K562 (cell line): Measurements from ENCODE around the gene GIMAP7. TPM values are rescaled to one million over a fixed set of nuclear protein-coding genes. Genes with fewer than 3 reads are reported as not detected.

Experiments
- ATAC-seq: fragments of 200-7000 bp; cut with Tn5 transposase; 3 replicates; pipeline ENCODE4 v1.9.1; 2020; ENCODE audit warnings: moderate library complexity
- BruUV-seq: library from RNA; stranded (reverse); fragments of 400-500 nt; replicated peaks from 2 replicates; lab custom pipeline; 2021; lab: Mats Ljungman, UMichigan
- CTCF ChIA-PET: fragments of 300-600 bp; formaldehyde crosslinking; extraction: SDS; loops from one replicate; lab custom pipeline; 2021; ENCODE audit warnings: low intra/inter-chr PET ratio; lab: Yijun Ruan, JAX
- POLR2A ChIA-PET: fragments of 300-600, 350-650 bp; sonication (Branson Sonifier 250); formaldehyde crosslinking; extraction: SDS; loops from one replicate; lab custom pipeline; 2021; ENCODE audit warnings: antibody characterized with exemption, inconsistent platforms; lab: Yijun Ruan, JAX
- DNase-seq, 4 experiments: peaks; one replicate each; pipeline versions ENCODE4 v3.0.0 to v3.0.0-alpha.2; 2011 to 2018; ENCODE audit warnings: low spot score in 3 of 4, mixed read lengths in 3 of 4; ENCODE audit errors: extremely low read depth in 1 of 4
- FAIRE-seq: peaks from 2 replicates; lab custom pipeline; 2011; peaks lifted over from hg19 to GRCh38; lab: Jason Lieb, UNC
- H2AFZ ChIP-seq: 2 replicates; pipeline ENCODE4 v1.6.0; 2011; ENCODE audit warnings: low read depth, low read length, control low read depth, inconsistent platforms
- H3K27ac ChIP-seq: fragments of 200-600 bp; 3 replicates; pipeline ENCODE4 v1.8.0; 2011; ENCODE audit warnings: low read depth, mild to moderate bottlenecking, control low read depth, inconsistent platforms, low read length, moderate library complexity, mixed read lengths; ENCODE audit errors: extremely low read depth
- H3K27me3 ChIP-seq, 2 experiments: fragments of 300-600 bp in 1 of 2; 2 replicates in 1 of 2; 3 replicates in 1 of 2; pipeline versions ENCODE4 v1.6.0 to v1.8.0; 2011; ENCODE audit warnings: inconsistent platforms in 2 of 2, low read length in 2 of 2, mild to moderate bottlenecking in 1 of 2, mixed read lengths in 1 of 2, moderate library complexity in 1 of 2; ENCODE audit not compliant: control insufficient read depth in 2 of 2, insufficient read depth in 2 of 2
- H3K36me3 ChIP-seq: fragments of 300-600 bp; 3 replicates; pipeline ENCODE4 v1.8.0; 2011; ENCODE audit warnings: mild to moderate bottlenecking, low read length, inconsistent platforms; ENCODE audit not compliant: control insufficient read depth, insufficient read depth
- H3K4me1 ChIP-seq, 2 experiments: fragments of 200-600 bp in 1 of 2; replicated peaks in 1 of 2; 2 replicates in 1 of 2; 3 replicates in 1 of 2; pipeline versions ENCODE4 v1.5.1 to v1.8.0; 2011; ENCODE audit warnings: inconsistent platforms in 2 of 2, low read length in 2 of 2, mild to moderate bottlenecking in 1 of 2, mixed read lengths in 1 of 2, moderate library complexity in 1 of 2; ENCODE audit not compliant: control insufficient read depth in 2 of 2, insufficient read depth in 2 of 2
- H3K4me2 ChIP-seq: 2 replicates; pipeline ENCODE4 v1.6.1; 2011; ENCODE audit warnings: low read length, control low read depth, inconsistent platforms, mixed read lengths; ENCODE audit not compliant: insufficient read depth
- H3K4me3 ChIP-seq: fragments of 200-600 bp; sonication (generic), shearing (Covaris generic); 2 replicates; pipeline ENCODE4 v1.5.1; 2016; ENCODE audit warnings: control low read depth, inconsistent platforms
- H3K79me2 ChIP-seq: fragments of 200-600 bp; 3 replicates; pipeline ENCODE4 v1.8.0; 2011; ENCODE audit warnings: low read length, inconsistent platforms; ENCODE audit not compliant: control insufficient read depth, insufficient read depth
- H3K9ac ChIP-seq, 2 experiments: 2 replicates each; pipeline versions ENCODE4 v1.6.0 to v1.6.1; 2011; ENCODE audit warnings: low read depth in 2 of 2, low read length in 2 of 2, control low read depth in 1 of 2, inconsistent platforms in 1 of 2, mild to moderate bottlenecking in 1 of 2, mixed read lengths in 1 of 2; ENCODE audit not compliant: insufficient read depth in 1 of 2
- H3K9me1 ChIP-seq: one replicate; pipeline ENCODE4 v1.6.0; 2011; ENCODE audit warnings: inconsistent platforms, mild to moderate bottlenecking, low read length, moderate library complexity; ENCODE audit not compliant: control insufficient read depth, insufficient read depth
- H3K9me3 ChIP-seq: replicated peaks from 2 replicates; pipeline ENCODE4 v1.5.1; 2011; ENCODE audit warnings: low read depth, low read length, inconsistent platforms; ENCODE audit not compliant: control insufficient read depth, insufficient read depth
- H4K20me1 ChIP-seq: replicated peaks from 2 replicates; pipeline ENCODE4 v1.6.1; 2011; ENCODE audit warnings: low read length, inconsistent platforms, mixed read lengths; ENCODE audit not compliant: control insufficient read depth, insufficient read depth
- CTBP1 ChIP-seq: fragments of 450-650 bp; IDR thresholded peaks from 2 replicates; pipeline ENCODE4 v1.6.1; 2016; ENCODE audit warnings: borderline replicate concordance
- FOXP4 ChIP-seq: sonication (generic); formaldehyde crosslinking; IDR thresholded peaks from 2 replicates; pipeline ENCODE4 v1.8.0; 2022; ENCODE audit warnings: mild to moderate bottlenecking, missing genetic modification reagents, borderline replicate concordance
- HDAC2 ChIP-seq: fragments of 450-650 bp; IDR thresholded peaks from 2 replicates; pipeline ENCODE4 v1.6.1; 2016; ENCODE audit warnings: mild to moderate bottlenecking
- MCM7 ChIP-seq, 2 experiments: fragments of 450-650 bp; IDR thresholded peaks; 2 replicates each; pipeline ENCODE4 v1.6.1; 2016 to 2018
- YBX1 ChIP-seq: fragments of 450-650 bp; IDR thresholded peaks from 2 replicates; pipeline ENCODE4 v1.7.1; 2016; ENCODE audit warnings: mild to moderate bottlenecking
- ZC3H8 ChIP-seq: fragments of 450-650 bp; IDR thresholded peaks from 2 replicates; pipeline ENCODE4 v1.6.1; 2017
- ZNF224 ChIP-seq: sonication (generic); formaldehyde crosslinking; IDR thresholded peaks from 2 replicates; pipeline ENCODE4 v1.8.0; 2022; ENCODE audit warnings: mild to moderate bottlenecking, missing genetic modification reagents
- ZNF408 ChIP-seq: fragments of 250-450 bp; sonication (Bioruptor Pico); IDR thresholded peaks from 2 replicates; pipeline ENCODE4 v1.4.0; 2020; ENCODE audit warnings: low read depth, mild to moderate bottlenecking, moderate library complexity
- ZNF41 ChIP-seq: fragments of 250-450 bp; sonication (Bioruptor Pico); conservative IDR thresholded peaks from 2 replicates; pipeline ENCODE4 v1.4.0; 2020; ENCODE audit warnings: mild to moderate bottlenecking
- WGBS: fragments of 100-300 bp; shearing (Covaris generic); methylation state at CpG from one replicate; pipeline ENCODE4 v1.1.6; 2016; ENCODE audit warnings: low coverage, mixed read lengths; ENCODE audit not compliant: insufficient coverage; ENCODE audit errors: missing lambda C conversion rate; 5-methylcytosine and 5-hydroxymethylcytosine counted together
- in situ Hi-C: fragments of 300-500 bp; cut with MboI; formaldehyde crosslinking; loops from 4 replicates; pipeline ENCODE4 v1.15.0; 2018; ENCODE audit warnings: inconsistent platforms, mixed read lengths
- intact Hi-C: fragments of 100-400 bp; cut with micrococcal nuclease; formaldehyde crosslinking; loops from 2 replicates; pipeline ENCODE4 v1.14.2; 2022
- polyA plus RNA-seq, 8 experiments: library from polyadenylated mRNA; depleted of rRNA in 4 of 8; stranded (reverse) in 5 of 8; unstranded in 3 of 8; fragments of >200 nt; fragmentation: Nextera tagmentation in 2 of 8; fragmentation: Illumina TruSeq in 1 of 8; extraction: Ambion mirVana in 2 of 8; extraction: Trizol in 1 of 8; gene quantifications; 2 replicates each; pipeline versions ENCODE4 v1.2.1 to v1.2.3, GENCODE V29; 2011 to 2014; ENCODE audit warnings: inconsistent platforms in 1 of 8, missing spikeins in 1 of 8
- total RNA-seq, 7 experiments: library from RNA; depleted of rRNA in 6 of 7; stranded (reverse); fragments of >200 nt in 6 of 7; fragmentation: Illumina TruSeq in 2 of 7; extraction: Trizol in 2 of 7; gene quantifications; 2 replicates each; pipeline versions ENCODE4 v1.2.1 to v1.2.3, GENCODE V29; 2011 to 2021; ENCODE audit warnings: low replicate concordance in 1 of 7

The GIMAP7 gene
- total and polyA plus RNA-seq, 9 of the 15 experiments (the other 6 are each of a cell fraction or from before 2014, with no cell fraction given) = 0.42 TPM; not detected in 8

- Histone ChIP-seq H3K9me3 (no peaks in the 10 kb centered on the region), H3K9me1 (no peaks in the 10 kb centered on the region), H3K4me2 (no peak overlapping the region), H4K20me1 (no peaks in the 10 kb centered on the region), H3K4me1 (no peaks in the 10 kb centered on the region), H3K9ac (no peak overlapping the region), H3K27ac (no peak overlapping the region), H2AFZ (no peak overlapping the region), H3K4me3 (no peak overlapping the region), H3K79me2 (no peaks in the 10 kb centered on the region), H3K36me3 (no peaks in the 10 kb centered on the region), H3K27me3 (peaks cover 2 to 9% of the 10 kb centered on the region in 2 experiments; a peak in 1 of 5 replicates)
- no peak for TF ChIP-seq ZNF41
- TF ChIP-seq HDAC2 = no peak
- TF ChIP-seq ZC3H8 = no peak
- no peak for TF ChIP-seq FOXP4
- CTCF ChIA-PET = no interaction called here
- BruUV-seq = no TSS peak
- FAIRE-seq (no peak), ATAC-seq (no peak), DNase-seq (no peak)
- in situ Hi-C loops = no loop called here
- POLR2A ChIA-PET = no interaction called here
- intact Hi-C loops = no loop called here
These were observed 12.2 kb upstream of the GIMAP7 start for GRCh38 chr7:150502519-150502918.

- no TSS peak for BruUV-seq
- H3K27me3 ChIP-seq = peaks cover 4 to 9% of the 10 kb centered on the region in 2 experiments; a peak in 1 of 5 replicates
- no peaks in the 10 kb centered on the region for H4K20me1 ChIP-seq
- no peaks in the 10 kb centered on the region for H3K36me3 ChIP-seq
- POLR2A ChIA-PET = no interaction called here
- H3K9me1 ChIP-seq = no peaks in the 10 kb centered on the region
- H3K9me3 ChIP-seq = no peaks in the 10 kb centered on the region
- no peak overlapping the region for H3K4me3 ChIP-seq
- H3K4me1 ChIP-seq = no peaks in the 10 kb centered on the region
- H3K9ac ChIP-seq = no peak overlapping the region
- H2AFZ ChIP-seq = no peak overlapping the region
- DNase-seq (no peak), FAIRE-seq (no peak), ATAC-seq (no peak)
- in situ Hi-C loops (no loop called here), intact Hi-C loops (no loop called here)
- under 1% methylated on average over 4 of the region's 4 CpGs for WGBS
- H3K79me2 ChIP-seq = no peaks in the 10 kb centered on the region
- no peak overlapping the region for H3K4me2 ChIP-seq
- H3K27ac ChIP-seq = no peak overlapping the region
- CTCF ChIA-PET = no interaction called here
- TF ChIP-seq CTBP1 (no peak), YBX1 (no peak), ZNF408 (no peak), ZNF224 (CRISPR knock-in tag) (no peak), MCM7 (IDR thresholded peaks at IDR 0.05) (no peak)
These were observed 11.5 kb upstream of the GIMAP7 start for GRCh38 chr7:150503155-150503554.
